Sigmoid colon (tissue), 4 donors: ENCODE data around the gene ZNF334.

ENCODE experiments used
- POLR2A ChIP-seq, 2 donors: fragments of 450-650 bp; IDR thresholded peaks; one replicate each; pipeline ENCODE4 v1.6.1; 2016; ENCODE audit warnings: antibody characterized with exemption in 2 of 2, mild to moderate bottlenecking in 2 of 2, moderate library complexity in 2 of 2
- POLR2AphosphoS5 ChIP-seq, 4 donors: sonication (generic); formaldehyde crosslinking; IDR thresholded peaks; one replicate each; pipeline ENCODE4 v1.6.1; 2017; ENCODE audit warnings: antibody characterized with exemption in 4 of 4
- TF ChIP-seq, protein P1 (sequence below), 4 experiments: fragments of 450-650 bp in 3 of 4; fragments of 200-600 bp in 1 of 4; IDR thresholded peaks; one replicate each; pipeline ENCODE4 v1.5.1; 2016 to 2019; ENCODE audit warnings: antibody characterized with exemption in 4 of 4, mild to moderate bottlenecking in 3 of 4, moderate library complexity in 2 of 4

- no peak for TF ChIP-seq POLR2AphosphoS5 (IDR thresholded peaks at IDR 0.05)
- TF ChIP-seq, protein P1, sequence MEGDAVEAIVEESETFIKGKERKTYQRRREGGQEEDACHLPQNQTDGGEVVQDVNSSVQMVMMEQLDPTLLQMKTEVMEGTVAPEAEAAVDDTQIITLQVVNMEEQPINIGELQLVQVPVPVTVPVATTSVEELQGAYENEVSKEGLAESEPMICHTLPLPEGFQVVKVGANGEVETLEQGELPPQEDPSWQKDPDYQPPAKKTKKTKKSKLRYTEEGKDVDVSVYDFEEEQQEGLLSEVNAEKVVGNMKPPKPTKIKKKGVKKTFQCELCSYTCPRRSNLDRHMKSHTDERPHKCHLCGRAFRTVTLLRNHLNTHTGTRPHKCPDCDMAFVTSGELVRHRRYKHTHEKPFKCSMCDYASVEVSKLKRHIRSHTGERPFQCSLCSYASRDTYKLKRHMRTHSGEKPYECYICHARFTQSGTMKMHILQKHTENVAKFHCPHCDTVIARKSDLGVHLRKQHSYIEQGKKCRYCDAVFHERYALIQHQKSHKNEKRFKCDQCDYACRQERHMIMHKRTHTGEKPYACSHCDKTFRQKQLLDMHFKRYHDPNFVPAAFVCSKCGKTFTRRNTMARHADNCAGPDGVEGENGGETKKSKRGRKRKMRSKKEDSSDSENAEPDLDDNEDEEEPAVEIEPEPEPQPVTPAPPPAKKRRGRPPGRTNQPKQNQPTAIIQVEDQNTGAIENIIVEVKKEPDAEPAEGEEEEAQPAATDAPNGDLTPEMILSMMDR (IDR thresholded peaks at IDR 0.05) = no peak
- no peak for TF ChIP-seq POLR2A (IDR thresholded peaks at IDR 0.05)
Observed at GRCh38 chr20:46541229-46541935, 28.0 kb upstream of the ZNF334 start.
